ENCODE data around the gene NMNAT3. TPM values are rescaled to one million over a fixed set of nuclear protein-coding genes. Genes with fewer than 3 reads are reported as not detected.

The NMNAT3 gene
- total RNA-seq, 1 experiment from 2014 or later: 1.0 TPM

GRCh38 chr3:139528281-139528680 is 149.5 kb downstream of the NMNAT3 start:
- POLR2A ChIA-PET: no interaction called here
- Mint-ChIP-seq H3K4me1 (ENCODE audit: insufficient read depth, unreplicated experiment) (peaks cover 7% of the 10 kb centered on the region), H3K9me3 (ENCODE audit: unreplicated experiment) (no peaks in the 10 kb centered on the region), H3K27me3 (ENCODE audit: insufficient read depth, unreplicated experiment) (no peaks in the 10 kb centered on the region), H3K27ac (ENCODE audit: low read depth, unreplicated experiment) (no peak overlapping the region), H3K4me3 (ENCODE audit: unreplicated experiment) (no peak overlapping the region), H3K36me3 (ENCODE audit: insufficient read depth, unreplicated experiment) (no peaks in the 10 kb centered on the region)
- DNase-seq (ENCODE audit: unreplicated experiment): no peak
- no peak for TF ChIP-seq CTCF (IDR thresholded peaks at IDR 0.05; ENCODE audit: unreplicated experiment)
- intact Hi-C loops (cut with micrococcal nuclease): no loop called here
- no TSS peak for BruUV-seq (replicated peaks)
- CTCF ChIA-PET: interaction anchor here (1.0 to 1.4 kb wide), 2 partner anchors 34 to 100 kb away, joined by 4 to 5 read pairs; no protein-coding TSS in a partner anchor

- DNase-seq (ENCODE audit: unreplicated experiment): no peak
- ChIA-PET CTCF (interaction anchor here (0.7 to 1.0 kb wide), 2 partner anchors 35 to 1420 kb away, joined by 3 to 4 read pairs; no protein-coding TSS in a partner anchor), POLR2A (interaction anchor here (0.7 kb wide), 1 partner anchor 126 kb away, joined by 3 read pairs; no protein-coding TSS in a partner anchor)
- Mint-ChIP-seq H3K27me3 (ENCODE audit: insufficient read depth, unreplicated experiment) (no peaks in the 10 kb centered on the region), H3K4me1 (ENCODE audit: insufficient read depth, unreplicated experiment) (no peaks in the 10 kb centered on the region), H3K36me3 (ENCODE audit: insufficient read depth, unreplicated experiment) (no peaks in the 10 kb centered on the region), H3K4me3 (ENCODE audit: unreplicated experiment) (no peak overlapping the region), H3K9me3 (ENCODE audit: unreplicated experiment) (no peaks in the 10 kb centered on the region), H3K27ac (ENCODE audit: low read depth, unreplicated experiment) (no peak overlapping the region)
- intact Hi-C loops (cut with micrococcal nuclease): no loop called here
- no TSS peak for BruUV-seq (replicated peaks)
- no peak for TF ChIP-seq CTCF (IDR thresholded peaks at IDR 0.05; ENCODE audit: unreplicated experiment)
Measured at GRCh38 chr3:139527265-139527664, 150.5 kb downstream of the NMNAT3 start.

- DNase-seq (ENCODE audit: unreplicated experiment): no peak
- Mint-ChIP-seq H3K4me3 (ENCODE audit: unreplicated experiment) (no peak overlapping the region), H3K27me3 (ENCODE audit: insufficient read depth, unreplicated experiment) (no peaks in the 10 kb centered on the region), H3K36me3 (ENCODE audit: insufficient read depth, unreplicated experiment) (no peaks in the 10 kb centered on the region), H3K9me3 (ENCODE audit: unreplicated experiment) (no peaks in the 10 kb centered on the region), H3K27ac (ENCODE audit: low read depth, unreplicated experiment) (no peak overlapping the region), H3K4me1 (ENCODE audit: insufficient read depth, unreplicated experiment) (no peaks in the 10 kb centered on the region)
- TF ChIP-seq CTCF (IDR thresholded peaks at IDR 0.05; ENCODE audit: unreplicated experiment): no peak
- POLR2A ChIA-PET: no interaction called here
- CTCF ChIA-PET: interaction anchor here (1.3 kb wide), 1 partner anchor 36 kb away, joined by 3 read pairs; no protein-coding TSS in a partner anchor
- intact Hi-C loops (cut with micrococcal nuclease): no loop called here
- BruUV-seq (replicated peaks): no TSS peak
Measured at GRCh38 chr3:139526146-139526545, 151.6 kb downstream of the NMNAT3 start.

- intact Hi-C loops (cut with micrococcal nuclease): no loop called here
- DNase-seq (ENCODE audit: unreplicated experiment): no peak
- POLR2A ChIA-PET: no interaction called here
- CTCF ChIA-PET: interaction anchor here (0.6 to 1.3 kb wide), 2 partner anchors 34 to 37 kb away, joined by 3 read pairs; no protein-coding TSS in a partner anchor
- Mint-ChIP-seq H3K4me3 (ENCODE audit: unreplicated experiment) (no peak overlapping the region), H3K4me1 (ENCODE audit: insufficient read depth, unreplicated experiment) (no peaks in the 10 kb centered on the region), H3K9me3 (ENCODE audit: unreplicated experiment) (no peaks in the 10 kb centered on the region), H3K36me3 (ENCODE audit: insufficient read depth, unreplicated experiment) (no peaks in the 10 kb centered on the region), H3K27me3 (ENCODE audit: insufficient read depth, unreplicated experiment) (no peaks in the 10 kb centered on the region), H3K27ac (ENCODE audit: low read depth, unreplicated experiment) (no peak overlapping the region)
- TF ChIP-seq CTCF (IDR thresholded peaks at IDR 0.05; ENCODE audit: unreplicated experiment): no peak
- no TSS peak for BruUV-seq (replicated peaks)
Measured at GRCh38 chr3:139524841-139525636, 152.7 kb downstream of the NMNAT3 start.
